ENCODE data around the gene MAPK1. TPM values are rescaled to one million over a fixed set of nuclear protein-coding genes. Genes with fewer than 3 reads are reported as not detected.
"Not testable (repeated sequence)": the region's sequence is repeated elsewhere in the genome, so short reads cannot be mapped to it uniquely, and the experiment has no call there.

Gene MAPK1
- total RNA-seq, 1 experiment from 2014 or later, result 87.4 TPM

GRCh38 chr22:21791635-21792625 is 75.5 kb downstream of the MAPK1 start:
- DNase-seq (ENCODE audit: low spot score), result no peak
- POLR2A ChIA-PET, result no interaction called here
- Mint-ChIP-seq H3K27ac (peak overlapping the region; percentile 79), H3K9me3 (no peaks in the 10 kb centered on the region), H3K4me1 (no peaks in the 10 kb centered on the region), H3K27me3 (ENCODE audit: low read depth) (no peaks in the 10 kb centered on the region), H3K4me3 (no peak overlapping the region), H3K36me3 (peaks cover 28% of the 10 kb centered on the region)
- CTCF ChIA-PET, result no interaction called here
- ATAC-seq, result no peak
- TF ChIP-seq JUN (CRISPR knock-in tag; IDR thresholded peaks at IDR 0.05), result no peak
- no peak for TF ChIP-seq RORB (CRISPR knock-in tag; IDR thresholded peaks at IDR 0.05)
- no peak for TF ChIP-seq MLX (CRISPR knock-in tag; IDR thresholded peaks at IDR 0.05)
- TF ChIP-seq ATF1 (CRISPR knock-in tag; IDR thresholded peaks at IDR 0.05), result no peak
- no peak for TF ChIP-seq ZBTB21 (CRISPR knock-in tag; IDR thresholded peaks at IDR 0.05; ENCODE audit: borderline replicate concordance)
- no peak for TF ChIP-seq HMGXB4 (CRISPR knock-in tag; IDR thresholded peaks at IDR 0.05)
- TF ChIP-seq MYBL2 (CRISPR knock-in tag; IDR thresholded peaks at IDR 0.05), result no peak
- no peak for TF ChIP-seq E2F4 (CRISPR knock-in tag; IDR thresholded peaks at IDR 0.05; ENCODE audit: borderline replicate concordance, low read depth)
- no peak for TF ChIP-seq NFYB (CRISPR knock-in tag; conservative IDR thresholded peaks at IDR 0.05; ENCODE audit: low read depth)
- no peak for TF ChIP-seq ZMAT4 (CRISPR knock-in tag; IDR thresholded peaks at IDR 0.05)
- TF ChIP-seq STAT6 (CRISPR knock-in tag; conservative IDR thresholded peaks at IDR 0.05; ENCODE audit: low read depth), result no peak
- TF ChIP-seq AFF4 (CRISPR knock-in tag; IDR thresholded peaks at IDR 0.05; ENCODE audit: borderline replicate concordance), result no peak
- TF ChIP-seq ZSCAN18 (CRISPR knock-in tag; IDR thresholded peaks at IDR 0.05), result no peak
- TF ChIP-seq TP53 (CRISPR knock-in tag; IDR thresholded peaks at IDR 0.05), result no peak
- no peak for TF ChIP-seq CBFB (CRISPR knock-in tag; IDR thresholded peaks at IDR 0.05; ENCODE audit: low read depth)

GRCh38 chr22:21790849-21791610 is 76.4 kb downstream of the MAPK1 start:
- H3K4me1 Mint-ChIP-seq; H3K27me3 Mint-ChIP-seq (ENCODE audit: low read depth); POLR2A ChIA-PET; H3K4me3 Mint-ChIP-seq; ATAC-seq; H3K9me3 Mint-ChIP-seq; DNase-seq (ENCODE audit: low spot score): not testable (repeated sequence)
- CTCF ChIA-PET, result interaction anchor here (0.7 kb wide), 1 partner anchor 9 kb away, joined by 3 read pairs; no protein-coding TSS in a partner anchor
- Mint-ChIP-seq H3K27ac (0 out of 2 replicates have a peak overlapping the region, but pooled peaks have one; percentile 54), H3K36me3 (peaks cover 27% of the 10 kb centered on the region)
